ENCODE data around the gene BOLL.
"Not testable (repeated sequence)": the region's sequence is repeated elsewhere in the genome, so short reads cannot be mapped to it uniquely, and the experiment has no call there.

Gene BOLL

GRCh38 chr2:197798187-197798586 lies 13.1 kb upstream of the BOLL start:
- no peak for DNase-seq (ENCODE audit: low spot score)

- no peak for DNase-seq (ENCODE audit: low spot score)
Measured at GRCh38 chr2:197795277-197795676, 10.2 kb upstream of the BOLL start.

GRCh38 chr2:197793456-197793855 lies 8.3 kb upstream of the BOLL start:
- DNase-seq (ENCODE audit: low spot score), result no peak

- DNase-seq (ENCODE audit: low spot score), result no peak
Measured at GRCh38 chr2:197786010-197786877, 1.1 kb upstream of the BOLL start.

- no peak for DNase-seq (ENCODE audit: low spot score)
Measured at GRCh38 chr2:197782126-197782525, 3.0 kb downstream of the BOLL start.

GRCh38 chr2:197779261-197779660 lies 5.9 kb downstream of the BOLL start:
- DNase-seq (ENCODE audit: low spot score), result no peak

GRCh38 chr2:197777823-197778407 lies 7.2 kb downstream of the BOLL start:
- DNase-seq (ENCODE audit: low spot score), result peak; percentile 53

- no peak for DNase-seq (ENCODE audit: low spot score)
Measured at GRCh38 chr2:197760293-197760657, 24.8 kb downstream of the BOLL start.

- DNase-seq (ENCODE audit: low spot score), result no peak
Measured at GRCh38 chr2:197759625-197760292, 25.4 kb downstream of the BOLL start.

- no peak for DNase-seq (ENCODE audit: low spot score)
Measured at GRCh38 chr2:197759013-197759412, 26.1 kb downstream of the BOLL start.

- no peak for DNase-seq (ENCODE audit: low spot score)
Measured at GRCh38 chr2:197740200-197740599, 44.9 kb downstream of the BOLL start.

- DNase-seq (ENCODE audit: low spot score), result not testable (repeated sequence)
Measured at GRCh38 chr2:197728555-197729544, 56.3 kb downstream of the BOLL start.

- DNase-seq (ENCODE audit: low spot score), result no peak
Measured at GRCh38 chr2:197727011-197727410, 58.1 kb downstream of the BOLL start.

- DNase-seq (ENCODE audit: low spot score), result no peak
Measured at GRCh38 chr2:197717863-197718262, 67.3 kb downstream of the BOLL start.

GRCh38 chr2:197713271-197713670 lies 71.8 kb downstream of the BOLL start:
- DNase-seq (ENCODE audit: low spot score), result no peak

GRCh38 chr2:197711578-197711977 lies 73.5 kb downstream of the BOLL start:
- DNase-seq (ENCODE audit: low spot score), result no peak

GRCh38 chr2:197710424-197711042 lies 74.6 kb downstream of the BOLL start:
- no peak for DNase-seq (ENCODE audit: low spot score)

GRCh38 chr2:197709140-197709539 lies 76.0 kb downstream of the BOLL start:
- not testable (repeated sequence) for DNase-seq (ENCODE audit: low spot score)

GRCh38 chr2:197708331-197708730 lies 76.8 kb downstream of the BOLL start:
- DNase-seq (ENCODE audit: low spot score), result peak; percentile 33

GRCh38 chr2:197707316-197708213 lies 77.6 kb downstream of the BOLL start:
- DNase-seq (ENCODE audit: low spot score), result peak; percentile 56
